Measurements from ENCODE around the gene GPC3.
A peak's percentile ranks its signal among the peaks of the same experiment; 100 is the strongest.

Gene GPC3

DNA sequence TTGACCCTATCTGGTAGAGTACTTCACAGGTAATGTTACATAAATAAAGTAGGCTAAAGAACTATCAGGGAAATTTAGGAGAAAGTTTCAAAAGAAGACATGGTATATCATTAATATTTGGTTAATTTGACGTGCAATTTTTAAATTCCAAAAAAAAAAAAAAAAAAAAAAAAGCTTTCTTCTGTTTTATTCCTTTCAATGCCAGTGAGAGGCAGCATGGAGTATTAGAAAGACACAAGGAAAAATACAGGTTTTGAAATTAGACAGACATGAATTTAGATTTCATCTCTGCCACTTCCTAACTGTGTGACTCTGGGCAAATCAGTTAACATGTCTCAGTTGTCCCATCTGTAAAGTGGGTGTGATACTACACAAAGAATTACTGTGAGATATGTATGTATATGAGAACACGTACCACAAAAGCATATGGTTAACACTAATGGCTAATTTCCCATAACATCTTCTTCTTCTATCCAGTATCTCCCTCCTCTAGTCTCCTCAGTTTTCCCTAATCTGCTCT, 132.5 kb downstream of the GPC3 start:
- no peak for DNase-seq (ENCODE audit: extremely low read depth in 1 of 2, low read depth in 1 of 2)

DNA sequence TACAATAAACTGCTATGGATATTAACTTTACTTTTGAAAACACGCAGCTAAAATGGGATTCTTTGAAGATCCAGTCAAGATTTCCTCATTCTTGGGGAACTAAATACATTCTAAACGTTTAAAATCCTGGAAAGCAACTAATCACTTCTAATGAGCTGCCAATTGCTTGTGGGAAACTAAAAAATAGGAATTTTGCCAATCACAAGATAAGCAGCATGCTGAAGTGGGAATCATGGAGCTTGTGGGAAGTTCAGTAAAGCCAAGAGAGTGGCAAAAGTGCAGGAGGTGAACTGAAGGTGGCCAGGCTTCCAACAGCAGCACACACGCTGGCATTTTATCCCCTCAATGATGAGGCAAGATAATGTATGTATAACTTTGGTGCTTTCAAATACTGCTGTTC, 133.0 kb downstream of the GPC3 start:
- no peak for DNase-seq (ENCODE audit: extremely low read depth in 1 of 2, low read depth in 1 of 2)

DNA sequence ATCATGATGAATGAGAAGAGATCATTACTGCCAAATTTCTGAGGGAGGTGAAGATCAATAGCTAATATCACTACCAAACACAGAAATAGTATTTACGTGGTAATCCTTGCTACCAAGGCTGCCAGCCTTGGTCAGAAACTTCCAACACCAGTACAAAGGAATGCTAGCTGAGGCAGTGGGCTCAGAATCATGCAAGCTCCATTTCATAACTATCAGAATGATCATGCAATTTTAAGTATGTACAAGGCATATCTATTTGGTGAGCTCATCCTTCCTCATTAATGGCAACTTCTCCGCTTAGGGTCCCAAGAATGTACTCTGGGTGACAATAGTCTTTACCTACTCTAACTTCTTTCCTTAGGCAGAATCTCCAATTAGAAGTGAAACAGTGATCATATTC, 135.0 kb downstream of the GPC3 start:
- no peak for DNase-seq (ENCODE audit: extremely low read depth in 1 of 2, low read depth in 1 of 2)

DNA sequence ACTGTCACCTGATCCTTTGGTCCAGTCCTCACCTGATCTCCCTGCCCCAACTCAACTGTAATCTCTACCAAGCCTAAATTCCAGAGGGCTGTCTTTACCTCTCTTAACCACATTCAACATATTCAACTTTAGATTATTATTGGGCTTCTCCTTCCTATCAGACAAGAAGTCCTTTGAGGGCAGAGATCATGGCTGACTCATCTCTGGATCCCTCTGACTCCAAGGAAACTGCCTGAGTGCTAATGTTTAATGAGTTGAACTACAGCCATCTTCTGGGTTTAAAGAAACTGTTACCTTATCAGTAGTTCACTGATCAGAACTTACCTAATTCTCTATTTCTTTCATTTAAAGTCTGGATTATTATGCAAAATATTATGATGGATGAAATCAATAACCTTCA, 135.7 kb downstream of the GPC3 start:
- no peak for DNase-seq (ENCODE audit: extremely low read depth in 1 of 2, low read depth in 1 of 2)

DNA sequence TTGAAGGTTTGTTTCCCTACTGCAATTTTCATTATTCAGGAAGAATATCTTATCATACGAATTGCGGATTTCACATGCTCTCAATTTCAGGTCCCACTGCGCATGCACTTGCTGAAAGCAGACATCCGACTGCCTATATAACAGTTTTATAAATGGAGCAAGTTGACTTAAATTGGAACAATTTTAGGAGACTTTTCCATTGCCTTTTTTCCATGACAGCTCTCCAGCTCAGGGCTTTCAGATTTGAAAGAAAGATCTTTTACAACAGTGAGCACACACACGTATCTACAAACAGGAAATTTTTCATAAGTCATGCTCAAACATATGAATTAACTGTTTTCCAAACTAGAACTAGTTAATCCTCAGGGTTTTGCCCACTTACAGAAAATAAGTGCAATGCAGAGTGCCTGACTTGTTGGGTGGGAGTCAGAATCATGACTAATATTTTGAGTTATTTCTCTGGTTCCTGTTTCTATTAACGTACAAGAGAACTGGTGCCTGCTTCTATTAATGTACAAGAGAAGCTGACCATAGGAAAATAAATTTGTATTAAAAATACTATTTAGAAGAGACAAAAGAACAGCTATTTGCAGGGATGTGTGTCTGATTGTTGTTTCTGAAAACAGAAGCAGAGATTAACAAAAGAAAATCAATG, 137.9 kb downstream of the GPC3 start:
- DNase-seq (ENCODE audit: extremely low read depth in 1 of 2, low read depth in 1 of 2) = no peak

DNA sequence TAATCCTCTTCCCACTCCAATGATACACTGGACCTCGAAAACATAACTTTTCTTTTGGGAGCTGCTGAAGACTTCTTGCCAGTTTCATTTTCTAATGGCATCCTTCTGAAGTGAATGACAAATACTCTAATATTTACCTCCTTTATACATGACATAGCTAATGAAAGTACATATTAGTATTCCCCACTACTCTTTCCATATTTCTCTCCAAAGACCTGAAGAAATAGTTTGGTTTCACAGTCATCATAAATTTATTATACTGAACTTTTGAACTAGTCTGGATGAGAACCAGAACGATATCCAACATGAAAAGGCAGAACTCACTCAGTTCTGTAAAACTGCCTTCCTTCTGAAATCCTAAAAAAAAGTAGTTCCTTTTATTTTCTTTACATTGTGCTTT, 139.1 kb downstream of the GPC3 start:
- DNase-seq (ENCODE audit: extremely low read depth in 1 of 2, low read depth in 1 of 2) = no peak

DNA sequence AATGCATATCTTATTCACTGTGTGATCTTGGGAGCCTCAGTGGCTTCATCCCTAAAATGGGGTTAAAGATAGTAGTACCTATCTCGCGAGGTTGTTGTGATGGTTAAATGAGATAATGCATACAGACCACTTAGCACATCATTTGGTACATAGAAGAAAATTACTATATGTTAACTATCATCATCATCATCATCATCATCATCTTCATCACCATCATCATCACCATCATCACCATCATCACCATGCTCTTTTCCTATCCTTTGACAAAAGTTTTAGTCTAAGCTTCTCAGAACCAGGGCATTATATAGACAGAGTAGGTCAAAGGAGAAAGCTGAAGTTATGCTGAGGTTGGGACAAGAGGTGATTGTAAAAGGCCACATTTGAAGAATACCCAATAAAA, 145.0 kb downstream of the GPC3 start:
- DNase-seq (ENCODE audit: extremely low read depth in 1 of 2, low read depth in 1 of 2) = no peak

DNA sequence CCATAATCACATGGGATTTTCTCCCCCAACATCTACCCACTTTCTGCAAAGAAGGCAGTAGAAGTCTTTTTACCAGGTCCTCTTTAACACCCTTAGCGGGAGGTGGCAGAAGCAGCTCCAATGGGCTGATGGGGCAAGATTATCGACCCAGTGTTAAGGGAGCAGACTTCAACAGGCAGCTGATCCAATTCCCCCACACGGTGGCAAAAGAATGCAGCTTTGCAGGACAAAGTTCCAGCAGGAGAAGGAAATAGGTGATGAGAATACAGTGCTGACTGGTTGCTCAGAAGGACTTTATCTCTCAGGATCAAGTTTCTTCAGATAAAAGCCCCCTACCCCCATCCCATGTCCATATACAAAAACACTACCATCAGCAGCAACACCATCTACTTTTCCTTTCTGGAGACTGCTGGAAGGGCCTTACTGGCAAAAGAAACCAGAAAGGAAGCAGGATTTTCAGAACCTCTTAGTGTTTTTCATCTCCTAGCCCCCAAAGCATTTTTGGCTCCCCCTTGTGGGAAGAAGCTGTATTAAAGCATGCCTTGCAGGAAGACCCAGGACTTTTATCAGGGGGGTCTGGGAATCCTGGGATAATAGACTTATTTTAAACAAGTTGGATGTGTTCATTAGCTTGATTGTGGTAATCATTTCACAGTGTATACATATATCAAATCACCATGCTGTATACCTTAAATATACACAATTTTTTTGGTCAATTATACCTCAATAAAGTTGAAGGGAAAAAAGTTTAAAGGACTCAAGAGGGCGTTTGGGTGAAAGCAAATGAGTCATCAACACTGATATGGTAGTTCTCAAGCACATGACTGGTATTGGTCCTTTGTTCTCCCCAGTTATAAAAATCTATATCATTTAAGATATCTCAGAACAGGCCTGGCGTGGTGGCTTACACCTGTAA, 146.4 kb downstream of the GPC3 start:
- DNase-seq (ENCODE audit: extremely low read depth in 1 of 2, low read depth in 1 of 2) = no peak

DNA sequence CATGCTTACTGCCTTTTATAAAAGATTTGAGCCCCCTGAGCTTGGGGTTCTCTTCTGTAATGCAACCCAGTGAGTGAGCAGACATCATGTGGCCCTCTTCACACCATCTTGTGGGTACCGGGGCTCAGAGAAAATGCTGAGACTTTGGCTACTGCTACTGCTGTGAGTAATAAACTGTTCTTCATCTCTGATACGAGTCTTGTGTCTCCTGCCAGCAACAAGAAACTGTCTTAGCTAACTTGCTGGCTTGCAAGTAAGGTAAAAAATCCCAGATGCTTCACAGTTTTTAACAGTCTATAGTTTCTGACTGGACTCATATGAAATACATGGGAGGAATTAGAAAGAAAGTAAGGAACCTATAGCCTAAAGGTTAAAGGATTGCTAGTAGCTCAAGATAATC, 148.3 kb downstream of the GPC3 start:
- DNase-seq (ENCODE audit: extremely low read depth in 1 of 2, low read depth in 1 of 2) = no peak

DNA sequence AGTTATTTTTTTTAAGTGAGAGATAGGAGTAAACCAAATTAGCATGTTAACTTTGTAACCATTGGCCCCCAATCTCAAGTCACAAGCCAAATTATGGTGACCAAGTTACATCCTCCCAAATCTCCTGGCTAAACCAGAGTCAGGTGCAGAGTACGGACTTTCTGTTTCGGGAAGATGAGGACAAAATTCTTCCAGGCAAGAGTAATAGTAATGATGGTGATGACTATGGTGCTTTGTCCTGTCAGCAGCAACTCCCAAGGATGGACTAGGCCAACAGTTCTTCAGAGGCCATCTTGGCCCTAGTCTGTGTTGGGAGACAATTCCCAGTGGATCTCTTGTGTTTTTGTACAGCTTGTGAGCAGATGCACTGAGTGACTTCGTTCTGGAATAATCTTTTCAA, 148.8 kb downstream of the GPC3 start:
- no peak for DNase-seq (ENCODE audit: extremely low read depth in 1 of 2, low read depth in 1 of 2)

DNA sequence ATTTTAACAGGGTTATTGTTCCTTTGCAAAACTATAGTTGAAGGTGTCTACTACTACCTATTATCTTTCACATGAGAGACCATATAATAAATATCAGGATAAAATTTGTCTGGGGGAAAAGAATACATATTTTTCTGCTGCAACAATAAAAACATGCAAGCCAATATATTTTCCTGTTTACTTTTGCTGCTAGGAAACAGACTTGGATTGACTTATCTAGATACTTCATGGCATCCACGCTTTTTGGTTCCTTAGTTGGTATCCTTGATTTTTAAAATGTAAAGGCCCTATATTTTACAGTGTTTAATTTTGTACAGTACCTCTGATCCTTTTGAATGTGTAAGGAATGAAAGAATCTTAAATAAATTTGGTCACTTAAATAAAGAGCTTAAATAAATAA, 150.6 kb downstream of the GPC3 start:
- no peak for DNase-seq (ENCODE audit: extremely low read depth in 1 of 2, low read depth in 1 of 2)

DNA sequence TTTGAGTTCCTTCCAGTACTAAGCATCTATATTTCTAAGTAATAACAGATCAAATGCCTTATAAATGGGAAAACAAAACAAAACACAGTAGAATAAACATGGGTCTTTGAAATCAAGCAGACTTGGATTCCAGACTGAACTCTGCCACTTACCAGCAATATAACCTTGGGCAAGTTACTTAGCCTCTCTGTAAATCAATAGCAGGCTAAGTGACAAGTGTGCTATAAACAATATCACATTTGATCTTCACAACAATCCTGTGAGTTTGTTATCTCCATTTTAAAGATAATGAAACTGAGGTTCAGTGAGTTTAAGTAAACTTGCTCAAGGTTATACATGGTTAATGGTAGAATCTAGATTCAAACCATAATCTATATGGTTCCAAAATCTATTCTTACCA, 165.8 kb downstream of the GPC3 start:
- no peak for DNase-seq (ENCODE audit: extremely low read depth in 1 of 2, low read depth in 1 of 2)

DNA sequence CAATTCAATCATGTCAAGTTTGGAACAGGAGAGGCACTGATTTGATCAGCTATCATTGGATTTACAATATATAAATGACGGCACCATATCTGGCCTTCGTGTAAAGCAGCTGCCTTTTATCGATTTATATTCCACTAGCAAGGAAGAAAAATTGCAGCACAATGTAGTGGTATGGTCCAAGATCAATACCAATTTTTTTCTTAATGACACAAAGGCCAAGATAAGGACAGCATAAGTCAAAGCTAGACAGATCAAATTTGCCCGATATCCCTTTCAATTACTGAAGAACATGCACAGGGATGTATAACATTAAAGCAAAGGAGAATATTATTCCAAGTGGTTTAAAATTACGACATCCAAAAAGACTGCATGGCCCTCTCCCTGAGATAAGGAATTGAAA, 167.4 kb downstream of the GPC3 start:
- no peak for DNase-seq (ENCODE audit: extremely low read depth in 1 of 2, low read depth in 1 of 2)

DNA sequence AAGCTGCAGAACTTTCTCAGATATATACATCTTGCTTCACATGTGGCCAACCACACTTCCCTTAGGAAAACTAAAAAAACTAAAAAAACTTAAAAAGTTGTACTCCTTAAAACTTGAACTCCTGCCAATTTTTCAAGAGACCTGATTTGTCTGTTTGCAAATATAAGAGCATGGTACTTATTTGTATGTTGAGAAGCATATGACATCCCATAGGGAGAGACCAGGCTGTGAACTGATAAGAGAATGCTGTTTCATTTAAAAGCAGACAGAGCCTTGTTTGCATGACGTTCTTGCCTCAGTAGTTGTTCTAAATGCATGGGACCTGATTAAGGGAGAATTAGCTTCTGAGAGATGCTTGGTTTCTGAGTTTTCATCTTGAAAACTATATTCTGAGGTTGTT, 169.9 kb downstream of the GPC3 start:
- no peak for DNase-seq (ENCODE audit: extremely low read depth in 1 of 2, low read depth in 1 of 2)

DNA sequence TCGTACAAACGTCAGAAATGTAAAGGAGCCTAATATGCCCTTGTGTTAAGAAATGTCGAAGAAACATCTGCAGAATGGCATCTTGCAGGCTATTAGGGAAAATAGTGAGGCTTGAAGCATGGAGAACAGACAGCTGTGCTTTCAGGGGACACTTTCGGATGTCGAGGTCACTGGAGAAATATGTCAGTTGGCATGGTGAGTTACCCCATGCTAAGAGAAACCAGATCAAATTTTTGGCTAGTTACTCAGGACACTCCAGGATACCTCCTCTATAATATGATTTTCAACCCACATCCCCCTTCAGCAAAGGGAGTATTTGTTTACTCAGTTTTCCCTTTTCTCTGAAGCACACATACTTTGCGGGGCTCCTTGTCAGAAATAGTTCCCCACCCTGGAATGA, 171.4 kb downstream of the GPC3 start:
- DNase-seq (ENCODE audit: extremely low read depth in 1 of 2, low read depth in 1 of 2) = no peak

DNA sequence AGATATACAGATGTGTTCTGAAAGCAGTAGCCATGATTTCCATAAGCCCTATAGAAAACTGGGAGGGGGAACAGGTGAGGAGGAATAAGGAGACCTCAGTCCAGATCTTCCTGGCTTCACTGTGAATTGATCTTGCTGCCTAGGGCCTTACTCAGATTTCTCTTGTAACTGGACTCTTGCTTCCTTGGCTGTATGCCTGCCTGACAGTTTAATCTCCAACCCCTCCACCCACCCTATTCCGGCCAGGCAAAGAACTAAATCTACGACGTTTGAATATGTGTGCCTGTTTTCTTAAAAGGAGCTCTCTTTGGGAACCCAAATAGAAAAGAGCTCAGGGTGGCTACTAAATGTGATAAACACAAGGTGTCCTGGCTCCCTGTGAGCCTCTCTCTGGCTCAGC, 173.0 kb downstream of the GPC3 start:
- no peak for DNase-seq (ENCODE audit: extremely low read depth in 1 of 2, low read depth in 1 of 2)

DNA sequence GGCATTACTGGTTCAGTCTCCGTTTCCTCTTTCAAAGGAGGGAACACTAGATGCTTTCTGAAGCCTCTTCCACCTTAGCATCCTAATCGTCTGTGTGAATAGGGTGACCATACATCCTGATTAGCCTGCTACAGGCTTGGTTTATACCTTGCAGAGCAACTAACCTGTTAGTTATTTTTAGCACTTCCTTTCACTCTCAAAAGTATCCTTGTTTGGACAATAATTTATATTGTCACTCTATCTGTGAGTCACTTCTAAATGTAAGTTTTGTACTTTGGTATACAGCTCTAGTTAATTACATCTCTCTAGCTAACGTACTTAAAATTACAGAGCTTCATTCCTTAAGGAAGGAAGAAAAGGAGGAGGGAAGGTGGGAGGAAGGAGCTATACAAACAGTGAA, 174.5 kb downstream of the GPC3 start:
- no peak for DNase-seq (ENCODE audit: extremely low read depth in 1 of 2, low read depth in 1 of 2)

DNA sequence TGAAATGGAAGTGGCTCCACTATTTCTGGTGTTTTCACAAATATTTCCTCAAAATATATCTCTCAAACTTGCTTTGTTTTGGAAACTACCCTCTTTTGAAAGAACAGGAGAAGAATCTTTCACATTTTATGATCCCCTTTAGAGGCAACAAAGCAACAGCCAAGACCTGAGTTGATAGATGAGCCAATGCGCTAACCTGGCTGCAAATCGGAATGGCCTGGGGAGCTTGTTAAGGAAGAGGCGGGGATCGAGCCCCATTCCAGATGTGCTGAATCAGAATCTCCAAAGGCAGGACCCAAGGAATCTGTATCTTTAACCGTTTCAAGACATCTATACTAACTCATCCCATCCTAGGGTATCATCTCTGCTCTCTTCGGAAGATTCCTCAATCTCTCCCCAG, 181.3 kb downstream of the GPC3 start:
- DNase-seq (ENCODE audit: extremely low read depth in 1 of 2, low read depth in 1 of 2) = no peak

DNA sequence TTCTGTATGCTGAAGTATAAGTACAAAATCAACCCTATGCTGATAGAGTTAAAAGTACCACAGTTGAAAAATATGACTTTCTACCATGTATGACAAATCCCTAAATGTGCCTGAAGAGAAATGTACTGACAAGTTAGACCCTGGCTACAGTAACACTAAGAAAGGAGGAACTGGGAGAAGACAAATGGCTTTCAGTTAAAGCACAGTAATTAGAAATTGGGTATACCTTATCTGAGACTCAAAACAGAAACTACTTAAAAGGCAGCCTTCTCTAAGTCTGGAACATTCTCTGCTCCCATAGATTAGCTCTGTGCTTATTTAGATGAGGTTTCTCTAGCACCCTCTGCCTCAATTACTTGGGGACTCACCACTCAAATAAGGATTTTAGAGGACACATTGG, 189.1 kb downstream of the GPC3 start:
- DNase-seq (ENCODE audit: extremely low read depth in 1 of 2, low read depth in 1 of 2) = no peak

DNA sequence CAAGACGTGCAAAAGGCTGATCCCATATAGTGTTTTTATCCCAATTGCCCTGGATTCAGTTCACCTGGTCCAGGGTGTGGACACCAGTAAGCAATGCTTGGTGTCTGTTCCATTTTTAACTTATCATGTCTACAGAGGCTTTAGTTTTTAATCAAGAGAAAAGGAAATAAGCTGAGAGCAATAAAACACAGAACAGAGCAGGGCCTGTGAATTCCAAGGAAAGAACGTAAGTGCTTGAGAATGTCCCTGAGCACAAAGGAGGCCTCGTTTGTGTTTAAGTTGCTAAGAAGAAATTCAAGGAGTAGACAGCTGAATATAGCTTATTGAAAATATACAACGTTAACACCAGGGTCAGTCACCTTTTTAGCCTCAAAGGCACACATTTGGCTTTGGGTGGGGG, 191.3 kb downstream of the GPC3 start:
- no peak for DNase-seq (ENCODE audit: extremely low read depth in 1 of 2, low read depth in 1 of 2)

DNA sequence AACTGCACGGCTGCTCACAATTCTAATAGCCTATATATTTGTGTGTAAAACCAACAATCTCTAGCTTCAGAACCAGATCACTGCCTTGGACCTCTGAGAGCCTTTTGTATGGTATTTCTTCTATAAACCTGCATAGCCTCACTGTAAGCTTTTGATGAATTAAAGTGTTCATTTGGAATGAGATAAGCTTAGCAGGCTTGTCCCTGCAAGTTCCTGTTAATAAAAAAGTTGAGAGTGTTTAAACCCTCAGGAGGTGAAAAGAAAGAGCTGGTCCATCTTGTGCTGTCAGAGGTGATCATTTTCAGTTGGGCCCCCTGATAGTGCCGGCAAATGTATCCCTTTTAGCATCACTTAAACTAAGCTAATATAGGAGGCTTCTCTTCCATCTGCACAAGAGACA, 191.8 kb downstream of the GPC3 start:
- DNase-seq (ENCODE audit: extremely low read depth in 1 of 2, low read depth in 1 of 2) = no peak

DNA sequence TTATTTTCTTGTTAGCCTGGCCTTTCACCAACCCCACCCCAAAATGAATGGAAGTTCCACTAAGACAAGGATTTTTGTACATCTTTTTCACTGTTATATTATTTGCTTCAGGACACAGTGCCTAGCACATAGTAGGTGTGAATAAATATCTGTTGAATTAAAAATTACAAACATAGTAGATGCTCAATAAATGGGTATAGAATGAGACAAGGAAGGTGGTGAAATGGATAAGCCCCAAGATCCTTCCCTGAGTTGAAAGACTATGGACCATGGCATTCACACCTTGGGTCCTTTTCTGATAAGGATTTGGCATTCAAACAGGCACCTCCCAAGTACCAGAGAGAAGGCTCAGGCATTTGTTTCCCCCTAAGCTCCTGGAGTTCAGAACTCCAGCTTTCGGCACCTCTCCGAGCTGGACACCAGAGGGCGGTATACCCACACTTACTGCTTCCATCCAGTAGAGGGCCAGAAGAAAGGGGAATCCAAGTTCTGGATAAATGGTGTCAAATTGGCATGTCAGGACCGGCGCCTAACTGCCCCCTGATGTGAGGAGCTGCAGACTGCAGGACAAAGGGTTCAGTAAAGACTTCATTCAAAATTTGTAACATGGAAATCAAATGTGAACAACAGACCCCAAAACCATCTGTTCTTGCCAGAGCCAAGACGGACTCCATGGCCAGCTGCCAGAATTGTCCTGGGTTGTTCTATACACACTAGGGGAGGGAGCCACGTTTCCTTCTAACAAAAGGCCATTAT, 193.0 kb downstream of the GPC3 start:
- DNase-seq (ENCODE audit: extremely low read depth in 1 of 2, low read depth in 1 of 2) = peak; percentile 5 to 23

Measured in activated CD8-positive, alpha-beta memory T cell treated with anti-CD3 and anti-CD28 coated beads for 1 hour (primary cell).